Activated CD4-positive, alpha-beta memory T cell treated with anti-CD3 and anti-CD28 coated beads, Interleukin-2, amount 10 ng/mL, durations not matched to agents 7 days and 5 days (primary cell): ENCODE results near the gene KIAA1217. TPM values are rescaled to one million over a fixed set of nuclear protein-coding genes. Genes with fewer than 3 reads are reported as not detected.

Experiments
- CTCF ChIA-PET: fragments of 350-600 bp; sonication (Branson Sonifier 250); formaldehyde crosslinking; loops from one replicate; lab custom pipeline; 2021; ENCODE audit warnings: antibody characterized with exemption, inconsistent platforms; lab: Charles Lee
- POLR2A ChIA-PET: fragments of 350-600 bp; sonication (Branson Sonifier 250); formaldehyde crosslinking; loops from one replicate; lab custom pipeline; 2021; ENCODE audit warnings: antibody characterized with exemption; lab: Charles Lee
- DNase-seq: peaks from one replicate; pipeline ENCODE4 v3.0.0-alpha.2; 2020
- H3K27ac Mint-ChIP-seq: one replicate; pipeline ENCODE4 v1.8.0; 2021; ENCODE audit warnings: mild to moderate bottlenecking, mixed read lengths
- H3K27me3 Mint-ChIP-seq: one replicate; pipeline ENCODE4 v1.8.0; 2021; ENCODE audit warnings: mixed read lengths
- H3K36me3 Mint-ChIP-seq: one replicate; pipeline ENCODE4 v1.8.0; 2021; ENCODE audit warnings: low read depth, mixed read lengths
- H3K4me1 Mint-ChIP-seq: one replicate; pipeline ENCODE4 v1.8.0; 2021; ENCODE audit warnings: mixed read lengths
- H3K4me3 Mint-ChIP-seq: one replicate; pipeline ENCODE4 v1.8.0; 2021; ENCODE audit warnings: mild to moderate bottlenecking, mixed read lengths
- H3K9me3 Mint-ChIP-seq: one replicate; pipeline ENCODE4 v1.8.0; 2021; ENCODE audit warnings: mixed read lengths
- total RNA-seq, 2 experiments: library from RNA; stranded (reverse); gene quantifications; one replicate each; pipeline ENCODE4 v1.2.3, GENCODE V29; 2021

Gene KIAA1217
- total RNA-seq, 2 experiments from 2014 or later = 2.0 TPM

GRCh38 chr10:24292304-24293293, 83.7 kb downstream of the KIAA1217 start:
- no peaks in the 10 kb centered on the region for H3K36me3 Mint-ChIP-seq
- CTCF ChIA-PET = no interaction called here
- no peak for DNase-seq
- peaks cover 4% of the 10 kb centered on the region for H3K27me3 Mint-ChIP-seq
- H3K9me3 Mint-ChIP-seq = peaks cover 6% of the 10 kb centered on the region
- no peaks in the 10 kb centered on the region for H3K4me1 Mint-ChIP-seq
- no peak overlapping the region for H3K4me3 Mint-ChIP-seq
- POLR2A ChIA-PET = no interaction called here
- H3K27ac Mint-ChIP-seq = no peak overlapping the region

- Mint-ChIP-seq H3K36me3 (no peaks in the 10 kb centered on the region), H3K27ac (no peak overlapping the region), H3K4me3 (no peak overlapping the region), H3K4me1 (no peaks in the 10 kb centered on the region), H3K9me3 (no peaks in the 10 kb centered on the region), H3K27me3 (peaks cover 4% of the 10 kb centered on the region)
- CTCF ChIA-PET = interaction anchor here (0.6 kb wide), 1 partner anchor 383 kb away, joined by 3 read pairs; no protein-coding TSS in a partner anchor
- POLR2A ChIA-PET = no interaction called here
- no peak for DNase-seq
Observed at GRCh38 chr10:24299578-24300260, 90.8 kb downstream of the KIAA1217 start.

DNA sequence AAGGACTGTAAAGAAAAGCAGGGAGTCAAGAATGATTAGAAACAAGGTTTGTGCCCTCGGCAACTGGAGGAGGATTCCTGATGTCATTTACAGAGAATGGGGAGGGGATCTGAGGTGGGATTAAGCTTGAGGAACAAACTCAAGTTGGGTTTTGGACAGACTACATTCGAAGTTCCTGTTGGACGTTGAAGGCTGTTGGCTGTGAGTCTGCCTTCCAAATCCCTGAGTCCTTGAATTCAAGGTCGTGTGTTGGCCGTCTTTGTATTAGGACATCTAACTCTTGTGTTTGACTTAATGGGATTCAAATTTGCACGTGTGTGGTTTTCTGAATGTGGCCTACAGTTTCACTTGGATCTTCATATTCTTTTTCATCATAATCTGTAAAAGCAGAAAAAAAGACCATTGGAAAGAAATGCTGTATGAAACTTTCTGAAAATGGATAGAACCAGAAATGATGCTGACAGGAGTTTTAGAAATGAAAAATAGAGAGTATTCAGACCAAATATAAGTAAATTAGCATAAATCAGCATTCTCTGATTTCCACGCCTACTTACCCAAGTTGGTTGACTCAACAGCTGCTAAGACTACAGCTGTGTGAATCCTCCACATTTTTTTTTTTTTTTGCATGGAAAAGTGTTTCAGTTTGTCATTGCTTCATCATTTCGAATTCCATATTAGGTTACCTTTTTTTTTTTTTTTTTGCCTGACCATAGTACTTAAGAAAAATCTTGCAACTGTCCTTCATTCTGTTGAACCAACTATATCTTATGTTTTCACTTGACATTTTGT, 94.8 kb downstream of the KIAA1217 start:
- no peaks in the 10 kb centered on the region for H3K36me3 Mint-ChIP-seq
- no peak for DNase-seq
- CTCF ChIA-PET = no interaction called here
- POLR2A ChIA-PET = interaction anchor here (0.7 kb wide), 1 partner anchor 1084 kb away, joined by 5 read pairs; no protein-coding TSS in a partner anchor
- H3K27me3 Mint-ChIP-seq = no peaks in the 10 kb centered on the region
- no peak overlapping the region for H3K4me3 Mint-ChIP-seq
- H3K4me1 Mint-ChIP-seq = no peaks in the 10 kb centered on the region
- no peaks in the 10 kb centered on the region for H3K9me3 Mint-ChIP-seq
- H3K27ac Mint-ChIP-seq = no peak overlapping the region

DNA sequence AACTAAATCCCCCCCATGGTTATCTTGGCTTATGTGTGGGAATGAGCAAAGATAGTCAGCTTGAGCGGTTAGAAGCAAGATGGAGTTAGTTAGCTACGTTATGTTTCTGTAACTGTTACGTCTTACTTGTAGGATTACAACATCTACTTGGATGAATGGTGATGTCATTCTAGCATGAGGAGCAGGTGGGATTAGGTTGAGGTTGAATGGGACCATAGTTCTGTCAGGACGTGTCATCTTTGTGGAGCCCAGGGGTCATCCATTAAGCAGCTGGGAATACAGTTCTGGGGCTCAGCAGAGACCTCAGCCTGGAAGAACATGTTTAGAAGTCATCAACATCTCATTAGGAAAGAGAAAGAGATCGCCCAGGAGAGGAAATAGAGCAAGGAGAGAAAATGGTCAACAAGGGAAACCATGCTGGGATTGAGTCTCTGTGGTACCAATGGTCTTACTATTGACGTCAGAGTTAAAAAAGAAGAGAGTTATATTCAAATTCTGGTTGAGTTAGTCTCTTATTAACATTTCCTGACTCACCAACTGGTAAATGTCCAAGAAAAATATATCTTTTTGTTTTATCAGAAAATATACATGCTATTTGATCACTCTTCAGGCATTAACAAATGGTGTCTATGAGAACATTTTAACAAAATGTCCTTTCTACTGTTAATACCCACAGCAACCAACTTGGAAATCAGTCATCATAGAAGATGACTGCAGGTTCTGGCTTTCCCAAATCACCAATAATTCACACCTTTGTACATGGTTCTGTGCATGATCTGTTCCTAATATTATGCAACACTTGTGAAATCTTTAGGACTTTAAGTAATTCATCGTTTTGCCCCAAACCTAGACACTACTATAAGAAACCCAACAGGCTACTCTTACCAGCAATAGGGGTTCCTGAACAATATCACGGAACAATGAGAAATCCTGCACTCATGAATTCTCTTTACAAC, 96.9 kb downstream of the KIAA1217 start:
- ChIA-PET CTCF (no interaction called here), POLR2A (no interaction called here)
- Mint-ChIP-seq H3K4me1 (no peaks in the 10 kb centered on the region), H3K4me3 (no peak overlapping the region), H3K36me3 (no peaks in the 10 kb centered on the region), H3K9me3 (no peaks in the 10 kb centered on the region), H3K27ac (no peak overlapping the region), H3K27me3 (no peaks in the 10 kb centered on the region)
- DNase-seq = no peak

DNA sequence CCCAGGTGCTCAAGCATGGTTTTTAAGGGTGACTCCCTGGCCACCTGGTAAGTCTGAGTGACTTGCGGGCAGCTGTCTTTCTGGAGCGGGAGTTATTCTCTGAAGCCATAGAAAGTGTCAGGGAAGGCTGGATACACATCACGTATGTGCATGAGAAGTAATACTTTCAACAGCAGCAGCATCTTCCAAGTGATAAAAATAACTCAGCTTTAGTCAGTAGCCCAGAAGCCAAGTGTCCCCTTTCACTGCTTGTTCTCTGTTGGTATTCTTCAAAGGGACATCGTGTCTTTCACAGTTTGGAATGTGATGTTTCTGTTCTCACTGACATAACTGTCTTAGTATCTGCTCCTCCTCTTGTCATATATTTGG, 97.6 kb downstream of the KIAA1217 start:
- ChIA-PET POLR2A (no interaction called here), CTCF (no interaction called here)
- Mint-ChIP-seq H3K27ac (no peak overlapping the region), H3K27me3 (no peaks in the 10 kb centered on the region), H3K4me3 (no peak overlapping the region), H3K36me3 (no peaks in the 10 kb centered on the region), H3K4me1 (no peaks in the 10 kb centered on the region), H3K9me3 (no peaks in the 10 kb centered on the region)
- no peak for DNase-seq

DNA sequence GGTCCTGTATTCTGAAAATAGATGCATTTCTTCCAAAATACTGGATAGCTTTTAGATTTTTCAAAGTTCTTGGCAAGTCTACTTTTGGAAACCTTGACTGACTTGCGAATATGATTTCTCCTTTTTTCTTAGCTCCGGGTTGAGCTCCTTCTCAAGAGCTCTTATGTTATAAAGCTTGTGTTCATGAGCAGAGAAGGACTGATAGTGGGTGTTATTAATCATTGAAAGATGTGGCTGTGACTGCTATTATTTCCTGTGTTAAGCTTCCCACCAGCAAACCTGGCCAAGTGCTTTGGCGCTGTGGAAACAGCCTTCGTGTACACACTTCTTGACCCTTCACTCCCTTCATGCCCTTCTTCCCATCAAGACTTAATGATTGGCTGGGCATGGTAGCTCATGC, 98.2 kb downstream of the KIAA1217 start:
- no peak for DNase-seq
- CTCF ChIA-PET = no interaction called here
- Mint-ChIP-seq H3K36me3 (no peaks in the 10 kb centered on the region), H3K27me3 (no peaks in the 10 kb centered on the region), H3K27ac (no peak overlapping the region), H3K9me3 (no peaks in the 10 kb centered on the region), H3K4me1 (no peaks in the 10 kb centered on the region), H3K4me3 (no peak overlapping the region)
- POLR2A ChIA-PET = no interaction called here

GRCh38 chr10:24307696-24308485, 99.0 kb downstream of the KIAA1217 start:
- no peak for DNase-seq
- Mint-ChIP-seq H3K4me1 (no peaks in the 10 kb centered on the region), H3K4me3 (no peak overlapping the region), H3K36me3 (no peaks in the 10 kb centered on the region), H3K27me3 (no peaks in the 10 kb centered on the region), H3K9me3 (no peaks in the 10 kb centered on the region), H3K27ac (no peak overlapping the region)
- CTCF ChIA-PET = no interaction called here
- POLR2A ChIA-PET = no interaction called here

- no peak for DNase-seq
- H3K27ac Mint-ChIP-seq = no peak overlapping the region
- POLR2A ChIA-PET = no interaction called here
- H3K4me3 Mint-ChIP-seq = no peak overlapping the region
- no peaks in the 10 kb centered on the region for H3K27me3 Mint-ChIP-seq
- H3K9me3 Mint-ChIP-seq = no peaks in the 10 kb centered on the region
- H3K36me3 Mint-ChIP-seq = no peaks in the 10 kb centered on the region
- H3K4me1 Mint-ChIP-seq = no peaks in the 10 kb centered on the region
- CTCF ChIA-PET = no interaction called here
Observed at GRCh38 chr10:24310104-24310503, 101.2 kb downstream of the KIAA1217 start.

DNA sequence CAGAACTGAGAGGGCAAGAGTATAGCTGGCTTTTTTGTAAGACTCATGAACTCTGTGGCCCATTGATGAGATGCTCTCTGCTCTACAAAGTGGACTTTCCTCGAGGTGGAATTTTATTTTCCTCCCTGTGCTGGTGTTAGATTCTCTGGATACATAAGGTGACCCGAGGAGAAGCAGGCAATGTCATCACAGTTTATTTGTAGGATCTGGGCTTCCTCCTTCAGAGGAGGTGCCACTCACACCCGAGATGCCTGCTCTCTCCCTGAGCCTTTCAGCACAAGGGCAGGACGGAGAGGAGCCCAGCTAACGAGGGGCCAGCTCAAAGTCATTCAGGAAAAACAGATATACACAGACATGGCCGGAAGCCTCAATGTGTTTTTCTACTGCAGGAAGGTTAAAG, 103.0 kb downstream of the KIAA1217 start:
- Mint-ChIP-seq H3K36me3 (no peaks in the 10 kb centered on the region), H3K27ac (no peak overlapping the region), H3K27me3 (no peaks in the 10 kb centered on the region), H3K4me1 (no peaks in the 10 kb centered on the region), H3K4me3 (no peak overlapping the region), H3K9me3 (no peaks in the 10 kb centered on the region)
- DNase-seq = no peak
- POLR2A ChIA-PET = no interaction called here
- CTCF ChIA-PET = no interaction called here

GRCh38 chr10:24313283-24313682, 104.3 kb downstream of the KIAA1217 start:
- H3K27ac Mint-ChIP-seq = no peak overlapping the region
- CTCF ChIA-PET = no interaction called here
- no peak overlapping the region for H3K4me3 Mint-ChIP-seq
- no peaks in the 10 kb centered on the region for H3K36me3 Mint-ChIP-seq
- H3K4me1 Mint-ChIP-seq = no peaks in the 10 kb centered on the region
- H3K9me3 Mint-ChIP-seq = no peaks in the 10 kb centered on the region
- POLR2A ChIA-PET = no interaction called here
- no peak for DNase-seq
- no peaks in the 10 kb centered on the region for H3K27me3 Mint-ChIP-seq

DNA sequence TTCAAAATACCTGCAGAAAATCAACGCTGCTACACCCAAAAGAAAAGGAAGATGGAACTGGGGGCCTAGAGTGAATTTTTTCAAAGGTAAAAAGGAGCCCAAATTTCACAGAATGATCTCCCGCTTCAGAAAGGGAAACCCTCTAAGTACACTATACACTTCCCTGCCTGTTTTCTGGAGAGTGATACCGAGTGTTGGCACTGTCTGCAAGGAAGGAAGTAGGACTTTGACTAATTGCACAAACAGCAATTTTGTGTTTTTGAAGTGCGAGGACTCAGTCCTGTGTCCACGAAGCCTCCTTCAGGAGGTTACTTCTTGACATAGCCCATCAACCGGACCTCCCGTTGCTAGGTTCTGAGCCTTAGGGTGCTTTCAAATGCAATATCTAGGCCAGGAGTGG, 106.3 kb downstream of the KIAA1217 start:
- DNase-seq = no peak
- POLR2A ChIA-PET = no interaction called here
- Mint-ChIP-seq H3K4me1 (no peaks in the 10 kb centered on the region), H3K27me3 (no peaks in the 10 kb centered on the region), H3K4me3 (no peak overlapping the region), H3K27ac (no peak overlapping the region), H3K36me3 (no peaks in the 10 kb centered on the region), H3K9me3 (no peaks in the 10 kb centered on the region)
- CTCF ChIA-PET = no interaction called here

DNA sequence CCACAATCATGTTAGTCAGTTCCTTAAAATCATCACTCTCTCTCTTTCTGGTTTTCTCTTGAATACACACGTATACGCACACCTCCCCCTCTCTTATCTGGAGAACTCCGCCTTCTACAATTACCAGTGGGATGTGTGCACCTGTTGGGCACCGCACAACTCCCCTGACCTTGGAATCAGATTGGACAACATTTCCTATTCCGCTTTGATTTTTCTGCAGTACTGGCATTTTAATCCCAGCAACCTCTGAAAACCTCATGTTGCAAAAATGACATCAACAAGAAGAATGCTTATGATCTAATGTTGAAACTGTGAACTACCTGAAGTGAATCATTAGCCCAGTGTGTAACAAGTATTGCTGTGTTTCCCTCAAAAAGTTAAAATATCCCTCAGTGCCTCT, 109.6 kb downstream of the KIAA1217 start:
- H3K36me3 Mint-ChIP-seq = no peaks in the 10 kb centered on the region
- H3K27me3 Mint-ChIP-seq = no peaks in the 10 kb centered on the region
- no peaks in the 10 kb centered on the region for H3K4me1 Mint-ChIP-seq
- H3K27ac Mint-ChIP-seq = no peak overlapping the region
- H3K9me3 Mint-ChIP-seq = no peaks in the 10 kb centered on the region
- no peak overlapping the region for H3K4me3 Mint-ChIP-seq
- ChIA-PET CTCF (no interaction called here), POLR2A (no interaction called here)
- no peak for DNase-seq
